NCI-H1694 treated with DMSO at 0.1 percent for 48 hours (cell line): Measurements from ENCODE around the gene PACSIN1.

Experiments used
- DNase-seq: peaks from one replicate; lab custom pipeline; 2025; lab: John Stamatoyannopoulos, UW

Gene PACSIN1

DNA sequence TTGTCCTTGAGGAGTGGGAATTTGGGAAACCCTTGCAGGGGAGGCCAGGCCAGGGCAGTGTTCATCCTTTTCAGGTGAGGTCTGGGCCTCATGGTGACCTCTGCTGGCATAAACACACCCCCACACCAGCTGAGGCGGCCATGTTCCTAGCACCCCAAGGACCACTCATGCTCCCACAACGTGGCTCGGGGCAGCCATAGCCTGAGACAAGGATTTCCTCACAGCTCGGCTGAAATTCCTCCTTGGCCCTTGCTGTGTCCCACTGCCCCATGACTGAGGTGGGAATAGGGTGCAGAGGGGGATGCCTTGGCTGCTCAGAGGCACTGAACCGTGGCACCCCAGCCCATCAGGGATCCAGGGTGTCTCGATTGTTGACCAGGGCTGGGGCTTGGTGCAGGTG lies 117.6 kb downstream of the PACSIN1 start:
- no peak for DNase-seq

DNA sequence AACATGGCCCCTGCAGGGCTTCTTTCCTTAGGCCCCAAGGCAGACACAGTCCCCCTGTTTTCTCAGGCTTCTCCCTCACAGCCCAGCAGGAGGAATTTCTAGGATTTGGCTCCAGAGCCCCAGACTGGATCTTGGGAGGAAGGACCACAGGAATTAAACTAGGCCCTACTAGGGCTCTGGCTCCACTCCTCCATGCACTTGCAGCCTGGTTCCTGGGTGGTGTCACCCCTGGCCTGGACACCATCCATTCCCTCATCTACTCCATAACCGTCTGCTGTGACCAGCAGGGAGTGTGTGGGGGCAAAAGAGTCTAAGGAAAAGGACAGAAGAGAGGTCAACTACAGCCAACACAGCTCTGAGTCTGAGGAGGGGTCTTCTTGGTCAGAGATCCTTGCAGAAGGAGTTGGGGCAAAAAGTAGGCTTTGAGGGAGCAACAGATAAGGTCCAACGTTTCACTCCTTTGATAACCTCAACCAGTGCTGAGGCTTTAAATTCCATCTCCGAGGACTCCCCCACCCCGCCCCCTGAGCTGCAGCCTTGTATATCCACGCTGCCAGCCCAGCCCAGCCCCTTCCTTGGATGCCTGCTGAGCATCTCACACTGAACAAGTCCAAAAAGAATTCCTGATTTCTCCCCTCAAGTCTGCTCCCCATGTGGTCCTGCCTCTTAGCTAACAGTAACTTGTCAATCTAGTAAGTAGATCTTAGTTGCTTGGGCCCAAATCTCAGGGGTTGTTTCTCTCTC lies 118.2 kb downstream of the PACSIN1 start:
- no peak for DNase-seq

GRCh38 chr6:34584694-34585093 lies 118.8 kb downstream of the PACSIN1 start:
- DNase-seq: no peak
